DMS53 treated with DMSO at 0.1 percent for 48 hours (cell line): ENCODE results near the gene FBLN2.

Source experiments
- DNase-seq: peaks from one replicate; lab custom pipeline; 2025; ENCODE audit not compliant: unreplicated experiment; lab: John Stamatoyannopoulos, UW

FBLN2 gene

GRCh38 chr3:13564751-13565560 lies 16.0 kb downstream of the FBLN2 start:
- no peak for DNase-seq

- no peak for DNase-seq
Observed at GRCh38 chr3:13565581-13566452, 16.9 kb downstream of the FBLN2 start.

DNA sequence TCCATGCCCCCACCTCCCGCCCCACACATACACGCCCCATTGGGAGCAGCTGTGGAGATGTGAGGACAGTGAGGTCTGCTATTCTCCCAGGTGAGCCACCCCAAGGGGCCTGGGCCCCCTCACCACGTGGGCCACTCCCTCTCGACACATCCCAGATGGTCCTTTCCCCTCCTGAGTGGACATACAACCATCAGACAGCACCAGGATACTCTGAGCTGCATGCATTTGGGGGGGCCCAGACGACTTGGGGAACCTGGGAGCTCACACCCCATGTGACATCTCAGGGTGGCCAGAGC lies 17.5 kb downstream of the FBLN2 start:
- DNase-seq: no peak

- no peak for DNase-seq
Observed at GRCh38 chr3:13566769-13567310, 17.9 kb downstream of the FBLN2 start.

DNA sequence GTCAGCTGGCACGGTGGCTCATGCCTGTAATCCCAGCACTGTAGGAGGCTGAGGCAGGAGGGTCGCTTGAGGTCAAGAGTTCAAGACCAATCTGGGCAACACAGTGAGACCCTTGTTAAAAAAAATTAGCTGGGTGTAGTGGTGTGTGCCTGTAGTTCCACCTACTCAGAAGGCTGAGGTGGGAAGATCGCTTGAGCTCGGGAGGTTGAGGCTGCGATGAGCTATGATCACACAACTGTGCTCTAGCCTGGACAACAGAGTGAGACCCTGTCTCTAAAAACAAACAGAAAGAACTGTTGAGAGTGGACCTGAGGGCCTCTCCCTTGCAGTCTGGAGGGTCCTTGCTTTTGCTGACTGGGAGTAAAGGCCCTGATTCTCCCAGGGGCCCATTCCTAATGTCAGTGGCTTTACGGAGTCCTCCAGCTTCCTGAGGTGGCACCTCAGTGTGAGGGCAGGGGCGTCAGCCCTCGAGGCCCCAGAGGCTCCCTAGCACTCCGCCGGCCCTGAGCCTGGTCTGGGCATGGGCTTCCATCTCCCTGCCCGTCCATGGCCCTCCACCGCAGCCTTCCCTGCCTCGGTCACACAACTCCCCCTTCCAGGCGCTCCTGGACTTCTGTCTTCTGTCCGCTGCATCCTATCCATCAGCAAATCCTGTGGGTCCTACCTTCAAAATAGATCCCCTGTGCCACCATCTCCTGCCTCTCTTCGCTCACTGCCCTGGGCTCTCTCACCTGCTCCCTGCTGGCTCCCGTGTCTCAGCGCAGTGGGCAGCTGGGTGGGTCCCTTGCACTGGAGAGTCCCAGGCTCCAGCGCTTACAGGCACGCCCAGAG lies 19.0 kb downstream of the FBLN2 start:
- DNase-seq: no peak

DNA sequence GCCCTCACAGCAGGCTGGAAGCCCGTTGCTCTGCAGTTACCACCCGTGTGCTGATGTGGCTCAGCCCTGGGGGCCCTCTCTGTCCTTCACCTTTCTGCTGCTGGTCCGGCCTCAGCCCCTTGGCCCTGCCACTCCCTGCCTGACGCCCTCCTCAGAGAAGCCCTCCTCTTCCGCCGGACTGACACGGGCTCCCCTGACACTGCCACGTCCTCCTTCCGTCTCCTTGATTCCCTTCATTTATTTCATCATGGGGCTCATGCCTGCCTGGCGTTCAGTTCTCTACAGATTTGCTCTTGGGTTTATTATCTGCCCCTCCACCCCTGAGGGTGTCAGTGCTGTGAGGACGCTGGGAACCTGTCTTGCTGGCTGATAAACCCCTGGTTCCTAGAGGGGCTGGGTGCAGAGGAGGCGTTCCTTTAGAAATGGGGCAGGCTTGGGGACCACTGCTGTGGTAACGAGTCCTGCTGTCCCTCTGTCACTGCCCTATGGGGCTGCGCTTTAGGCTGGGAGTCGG lies 19.6 kb downstream of the FBLN2 start:
- DNase-seq: no peak

DNA sequence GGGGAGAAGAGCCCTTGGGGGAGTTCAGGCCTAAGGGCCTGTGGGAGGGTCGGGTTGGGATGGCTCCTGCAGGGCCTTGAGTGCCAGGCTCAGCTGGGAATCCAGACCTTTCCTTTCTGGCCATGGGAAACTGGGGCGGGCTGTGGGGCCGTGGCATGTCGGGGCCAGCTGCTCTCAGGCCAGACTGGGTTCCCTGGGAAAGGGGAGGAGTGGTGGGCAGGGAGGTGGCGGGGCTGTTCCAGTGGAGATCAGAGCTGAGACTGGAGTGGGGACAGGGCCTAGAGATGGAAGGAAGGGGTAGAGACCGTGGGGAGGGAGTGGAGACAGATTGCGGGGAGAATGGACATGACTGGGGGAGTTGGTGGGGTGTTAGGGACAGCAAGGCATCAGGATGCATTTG lies 20.3 kb downstream of the FBLN2 start:
- DNase-seq: no peak

DNA sequence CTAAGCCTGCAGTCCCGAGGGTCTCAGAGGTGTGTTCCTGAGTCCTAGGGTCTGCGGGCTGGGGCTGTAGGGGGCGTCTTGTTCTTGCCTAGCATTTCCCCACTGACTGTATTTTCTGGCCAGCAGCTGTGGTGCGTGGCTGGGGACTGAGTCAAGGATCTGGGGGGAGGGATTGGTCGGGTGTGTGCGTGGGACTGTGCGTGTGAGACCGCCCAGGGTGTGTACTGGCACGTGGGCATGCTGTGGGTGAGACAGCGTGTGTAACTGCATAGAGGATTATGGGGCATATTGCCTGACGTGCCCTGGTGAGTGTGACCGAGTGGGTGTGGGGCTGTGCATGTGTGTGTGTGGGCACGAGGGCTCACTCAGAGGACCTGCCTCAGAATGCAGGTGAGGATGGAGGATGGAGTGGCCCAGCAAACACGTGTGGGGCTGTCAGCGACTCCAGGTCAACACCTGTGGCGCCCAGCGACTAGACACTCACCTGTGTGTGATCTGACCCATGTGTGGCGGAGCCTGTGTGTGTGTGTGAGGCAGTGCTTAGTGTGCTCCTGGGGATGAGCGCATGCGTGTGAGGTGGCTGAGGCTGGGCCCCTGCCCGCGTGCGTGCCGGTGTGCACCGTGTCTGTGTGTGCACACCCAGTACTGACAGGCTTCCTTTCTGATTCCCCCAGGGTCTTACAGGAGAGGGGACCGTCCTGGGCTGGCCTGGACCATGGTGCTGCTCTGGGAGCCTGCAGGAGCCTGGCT lies 20.9 kb downstream of the FBLN2 start:
- DNase-seq: no peak

GRCh38 chr3:13570391-13571194 lies 21.7 kb downstream of the FBLN2 start:
- DNase-seq: no peak

DNA sequence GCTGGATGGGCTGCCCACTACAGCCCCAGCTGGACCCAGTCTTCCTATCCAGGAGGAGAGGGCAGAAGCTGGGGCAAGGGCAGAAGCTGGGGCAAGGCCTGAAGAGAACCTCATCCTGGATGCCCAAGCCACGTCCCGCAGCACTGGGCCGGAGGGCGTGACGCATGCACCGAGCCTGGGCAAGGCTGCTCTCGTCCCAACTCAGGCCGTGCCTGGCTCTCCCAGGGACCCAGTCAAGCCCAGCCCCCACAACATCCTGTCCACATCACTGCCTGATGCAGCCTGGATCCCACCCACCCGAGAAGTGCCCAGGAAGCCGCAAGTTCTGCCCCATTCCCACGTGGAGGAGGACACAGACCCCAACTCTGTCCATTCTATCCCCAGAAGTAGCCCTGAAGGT lies 22.3 kb downstream of the FBLN2 start:
- no peak for DNase-seq

- no peak for DNase-seq
Observed at GRCh38 chr3:13571831-13572750, 23.2 kb downstream of the FBLN2 start.

GRCh38 chr3:13572926-13573623 lies 24.1 kb downstream of the FBLN2 start:
- DNase-seq: no peak

DNA sequence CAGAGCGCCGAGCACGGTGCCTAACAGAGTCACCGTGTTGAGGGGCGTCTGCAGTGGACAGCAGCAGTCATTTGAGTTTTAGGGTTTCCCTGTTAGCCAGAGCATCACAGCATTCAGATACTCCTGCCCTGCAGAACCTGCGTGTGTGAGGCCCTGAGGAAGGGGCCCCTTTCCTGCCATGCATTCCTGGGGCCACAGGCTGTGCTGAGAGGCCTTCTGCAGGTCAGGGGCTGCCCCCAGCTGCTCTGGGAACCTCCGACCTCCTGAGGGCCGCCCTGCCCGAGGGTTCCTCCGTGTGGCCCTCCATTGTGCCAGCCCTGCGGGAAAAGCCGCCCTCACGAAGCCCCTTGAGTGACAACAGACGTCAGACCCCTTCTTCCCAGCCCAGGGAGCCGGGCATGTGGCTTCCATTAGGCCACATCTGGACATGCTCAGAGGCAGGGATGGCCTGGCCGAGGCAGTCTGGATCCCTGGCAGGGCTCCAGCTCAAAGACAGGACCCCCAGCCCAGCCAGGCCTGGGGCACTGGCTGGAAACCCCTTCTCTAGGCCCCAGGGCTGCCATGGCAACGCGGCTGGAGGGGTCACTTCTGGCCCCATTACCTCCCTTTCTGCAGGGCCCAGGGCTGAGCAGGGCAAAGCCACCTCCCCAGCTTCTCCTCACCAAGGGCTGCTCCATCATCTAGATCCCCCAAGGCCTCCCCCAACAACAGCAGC lies 25.3 kb downstream of the FBLN2 start:
- DNase-seq: no peak

GRCh38 chr3:13574798-13575451 lies 26.0 kb downstream of the FBLN2 start:
- no peak for DNase-seq

GRCh38 chr3:13575459-13576061 lies 26.6 kb downstream of the FBLN2 start:
- DNase-seq: no peak
